GM19351 (cell line): ENCODE results near the gene RASGRP1.

ENCODE experiments used
- ATAC-seq: cut with Tn5 transposase; IDR thresholded peaks from one replicate; pipeline ENCODE4 v1.9.1; 2021; ENCODE audit warnings: mild to moderate bottlenecking, moderate library complexity; ENCODE audit not compliant: unreplicated experiment

The RASGRP1 gene

DNA sequence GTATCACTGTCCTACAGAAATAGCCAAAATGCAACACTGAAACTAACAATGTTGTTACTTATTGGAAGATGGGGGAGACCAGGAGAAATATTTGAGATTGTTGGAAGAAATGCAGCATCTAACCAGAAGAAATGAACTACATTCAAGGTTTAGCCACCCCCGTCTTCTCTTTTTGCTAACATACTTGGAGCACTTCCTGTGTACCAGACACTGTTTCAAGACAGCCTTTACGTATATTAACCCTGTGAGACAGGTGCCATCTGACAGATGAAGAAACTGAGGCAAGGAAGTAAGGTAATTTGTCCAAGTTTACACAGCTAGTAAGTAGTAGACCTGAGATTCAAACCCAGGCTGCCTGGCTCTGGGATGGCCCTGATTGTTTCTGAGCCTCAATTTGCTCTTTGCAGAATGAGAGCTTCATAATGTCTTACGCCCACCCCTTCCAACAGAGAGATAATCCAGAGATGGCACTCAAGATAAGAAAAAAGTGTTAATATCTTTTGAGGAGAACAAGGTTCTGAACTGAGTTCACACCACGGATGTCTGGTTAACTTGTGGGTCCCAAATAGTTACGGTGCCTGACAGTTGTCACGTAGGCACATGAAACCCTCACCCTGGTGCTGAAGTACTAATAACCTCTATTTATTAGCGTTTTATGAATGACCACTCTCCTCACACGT lies 26.1 kb downstream of the RASGRP1 start:
- no peak for ATAC-seq

GRCh38 chr15:38536201-38536676 lies 28.4 kb downstream of the RASGRP1 start:
- no peak for ATAC-seq

GRCh38 chr15:38535491-38536200 lies 29.0 kb downstream of the RASGRP1 start:
- no peak for ATAC-seq

DNA sequence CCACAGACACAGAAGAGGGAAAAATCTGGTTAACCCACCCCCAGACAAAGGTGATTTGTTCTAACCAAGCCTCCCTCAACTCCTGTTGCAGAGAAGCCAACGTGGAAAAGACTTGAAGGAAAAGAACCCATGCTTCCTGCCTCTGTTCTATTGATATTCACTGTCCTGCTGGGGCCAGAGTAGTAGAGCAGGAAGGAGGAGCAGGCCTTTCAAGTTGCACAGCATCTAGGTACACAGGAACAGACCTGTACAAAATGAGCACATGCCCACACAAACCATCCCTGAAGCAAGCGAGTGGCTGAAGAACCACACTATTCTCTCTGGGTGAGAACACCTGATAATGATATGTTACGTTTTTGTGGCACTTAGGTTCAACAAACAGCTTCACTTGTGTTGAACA lies 29.9 kb downstream of the RASGRP1 start:
- no peak for ATAC-seq

GRCh38 chr15:38533926-38534325 lies 30.7 kb downstream of the RASGRP1 start:
- ATAC-seq, result no peak

- no peak for ATAC-seq
These were observed 31.1 kb downstream of the RASGRP1 start for GRCh38 chr15:38533416-38533915.

- ATAC-seq, result no peak
These were observed 31.9 kb downstream of the RASGRP1 start for GRCh38 chr15:38532728-38533127.

DNA sequence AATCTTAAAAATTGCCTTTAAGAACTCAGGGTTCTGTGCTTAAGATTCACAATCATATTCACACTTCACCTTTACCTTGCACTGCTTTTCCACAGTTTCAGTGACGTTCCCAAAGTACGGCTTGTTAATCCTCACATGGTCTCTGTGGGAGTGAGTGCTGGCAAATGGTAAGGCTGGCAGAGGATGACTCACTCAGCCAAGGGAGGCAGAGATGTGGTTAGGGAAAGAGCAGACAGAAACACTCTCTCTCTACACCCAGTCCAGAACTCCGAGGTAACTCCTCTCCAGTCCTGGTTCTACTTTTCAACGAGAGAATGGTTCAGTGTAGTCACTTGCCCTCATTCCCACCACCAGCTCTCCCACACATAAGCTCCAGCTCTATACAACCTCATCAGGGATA lies 33.1 kb downstream of the RASGRP1 start:
- ATAC-seq, result no peak

- peak; percentile 75 for ATAC-seq
These were observed 34.5 kb downstream of the RASGRP1 start for GRCh38 chr15:38530113-38530512.

- no peak for ATAC-seq
These were observed 36.3 kb downstream of the RASGRP1 start for GRCh38 chr15:38528294-38528693.

GRCh38 chr15:38526158-38526557 lies 38.5 kb downstream of the RASGRP1 start:
- ATAC-seq, result no peak

- no peak for ATAC-seq
These were observed 39.1 kb downstream of the RASGRP1 start for GRCh38 chr15:38525489-38525888.

- ATAC-seq, result no peak
These were observed 40.5 kb downstream of the RASGRP1 start for GRCh38 chr15:38524156-38524555.

DNA sequence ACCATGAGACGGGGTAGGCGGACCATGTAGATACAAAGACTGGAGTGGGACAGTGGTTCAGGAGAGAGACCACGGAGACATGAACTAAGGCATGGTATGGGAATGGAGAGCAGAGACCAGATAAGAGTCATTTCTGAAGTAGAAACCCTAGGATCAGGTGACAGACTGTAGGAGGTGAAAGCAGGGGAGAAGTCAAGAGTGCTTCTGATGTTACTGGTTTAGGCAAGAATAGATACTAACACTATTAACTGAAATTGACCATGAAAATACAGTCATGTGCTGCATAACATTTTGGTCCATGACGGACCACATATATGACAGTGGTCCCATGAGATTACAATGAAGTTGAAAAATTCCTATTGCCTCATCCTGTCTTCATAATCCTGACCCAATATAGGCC lies 41.7 kb downstream of the RASGRP1 start:
- peak; percentile 58 for ATAC-seq

DNA sequence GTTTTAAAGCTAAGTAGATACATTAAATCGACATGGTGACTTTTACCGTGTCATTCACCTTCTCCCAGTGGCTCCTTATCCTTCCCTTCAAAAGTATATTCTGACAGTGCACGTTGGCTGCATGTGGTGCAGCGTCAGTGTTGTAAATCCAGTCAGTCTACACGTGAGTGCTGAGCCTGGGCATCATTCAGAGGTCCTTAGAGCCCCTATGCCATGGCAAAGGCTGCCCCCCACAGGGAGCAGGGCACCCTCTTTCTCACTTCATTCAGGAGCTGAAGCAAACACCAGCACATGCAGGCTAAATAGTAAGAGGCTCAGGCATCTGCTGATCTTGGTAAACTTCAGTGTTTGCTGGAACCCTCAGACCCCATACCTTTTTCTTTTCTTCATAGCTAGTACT lies 43.3 kb downstream of the RASGRP1 start:
- ATAC-seq, result no peak

DNA sequence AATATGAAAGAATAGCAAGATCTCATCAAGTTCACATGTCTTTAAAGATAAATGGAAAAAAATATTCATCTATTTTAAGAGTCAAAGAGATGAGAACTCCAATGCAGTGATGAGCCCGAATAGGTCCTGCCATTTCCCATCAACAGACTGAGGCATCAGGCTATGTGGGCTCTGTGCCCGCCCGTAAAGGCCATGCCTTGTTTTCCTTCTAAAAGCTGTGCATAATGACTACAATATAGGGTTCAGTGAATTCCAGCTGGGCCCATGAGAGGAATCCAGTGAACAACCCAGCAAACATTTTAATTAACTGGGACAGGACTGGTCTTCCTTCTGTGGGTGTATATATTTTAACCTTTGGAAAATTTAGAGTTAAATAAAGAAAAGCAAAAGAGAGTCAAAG lies 44.6 kb downstream of the RASGRP1 start:
- ATAC-seq, result no peak

- no peak for ATAC-seq
These were observed 46.5 kb downstream of the RASGRP1 start for GRCh38 chr15:38518084-38518483.

DNA sequence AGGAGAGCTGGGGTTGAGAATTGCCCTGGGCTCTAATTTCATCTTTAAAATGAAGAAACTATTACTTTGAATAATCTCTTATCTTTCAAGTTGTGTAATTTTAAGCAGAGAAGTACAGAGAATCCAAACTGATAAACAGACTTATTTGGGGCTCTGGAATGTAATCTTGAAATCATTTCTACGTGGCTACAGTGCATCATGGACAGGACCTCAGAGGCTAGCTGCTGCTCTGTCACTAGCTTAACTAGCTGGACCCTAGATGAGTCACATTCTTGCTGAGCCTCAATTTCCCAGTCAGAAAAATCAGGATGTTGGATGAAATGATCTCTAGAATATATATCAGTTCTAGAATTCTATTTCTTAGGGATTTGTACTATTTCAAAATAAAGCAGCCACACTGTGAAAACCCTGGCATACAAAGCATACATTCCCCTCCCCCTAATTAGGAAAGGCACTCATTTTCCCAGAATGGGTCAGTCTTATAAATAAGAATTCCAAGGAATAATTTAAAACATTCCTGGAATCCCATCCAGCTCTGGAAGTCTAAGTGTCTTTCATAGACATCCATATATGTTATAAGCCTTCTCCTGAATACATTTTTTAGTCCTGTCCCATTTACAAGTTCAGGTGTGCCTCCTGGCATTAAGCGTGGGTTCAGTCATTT lies 47.2 kb downstream of the RASGRP1 start:
- ATAC-seq, result no peak

DNA sequence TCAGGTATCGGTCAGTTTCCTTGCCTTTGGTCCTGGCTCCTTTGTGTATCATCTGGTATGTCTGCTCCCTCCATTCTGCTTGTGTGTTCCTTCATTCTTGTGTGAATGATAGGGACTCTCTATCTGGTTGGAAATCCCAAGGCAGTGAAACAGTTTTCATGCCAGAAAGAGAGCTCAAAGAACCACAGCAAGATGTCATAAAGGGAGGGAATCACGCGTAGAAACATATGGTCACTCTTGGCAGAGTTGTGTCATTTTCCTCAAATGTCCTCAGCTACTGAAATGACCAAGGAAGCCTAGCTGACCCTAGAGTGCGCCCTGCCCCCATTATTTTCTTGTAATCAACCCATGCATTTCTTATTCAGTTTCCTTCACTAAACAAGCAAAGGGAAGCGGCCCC lies 48.0 kb downstream of the RASGRP1 start:
- ATAC-seq, result no peak

DNA sequence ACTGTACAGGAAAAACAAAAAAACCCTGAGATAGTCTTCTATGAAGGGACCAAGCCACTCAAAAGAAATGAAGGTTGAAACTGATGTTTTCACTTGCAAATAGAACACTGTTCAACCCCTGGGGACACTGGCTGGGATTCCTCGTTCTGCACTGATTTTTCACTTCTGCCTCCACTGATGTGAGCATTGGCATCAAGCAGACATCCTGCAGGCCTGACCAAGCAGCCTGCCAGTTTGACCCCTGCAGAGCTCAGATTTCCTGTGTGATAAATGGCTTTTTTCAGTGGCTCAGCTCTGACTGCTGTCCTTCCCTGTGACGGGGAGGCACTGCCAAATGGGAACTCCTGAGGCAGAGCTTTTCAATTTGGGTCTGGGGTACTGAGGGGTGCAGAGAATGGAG lies 50.0 kb downstream of the RASGRP1 start:
- ATAC-seq, result no peak

GRCh38 chr15:38512901-38513300 lies 51.7 kb downstream of the RASGRP1 start:
- no peak for ATAC-seq

DNA sequence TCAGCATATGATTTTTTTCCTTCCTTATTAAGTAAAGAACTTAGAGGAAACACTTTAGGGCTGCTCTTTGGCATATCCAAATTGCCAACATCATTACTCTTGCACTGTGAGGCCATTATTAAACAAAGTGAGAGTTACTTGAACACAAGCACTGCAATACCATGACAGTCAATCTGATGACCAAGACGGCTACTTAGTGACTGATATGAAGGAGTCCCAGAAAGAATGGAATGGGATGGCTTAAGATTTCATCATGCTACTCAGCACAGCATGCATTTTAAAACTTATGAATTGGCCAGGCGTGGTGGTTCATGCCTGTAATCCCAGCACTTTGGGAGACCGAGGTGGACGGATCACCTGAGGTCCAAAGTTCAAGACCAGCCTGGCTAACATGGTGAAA lies 55.5 kb downstream of the RASGRP1 start:
- ATAC-seq, result no peak
